ENCODE measurements around the gene ACVR1. TPM values are rescaled to one million over a fixed set of nuclear protein-coding genes. Genes with fewer than 3 reads are reported as not detected.

Gene ACVR1
- total and polyA plus RNA-seq, 9 of the 15 experiments (the other 6 are each of a cell fraction or from before 2014, with no cell fraction given) = 3.8 to 14.3 (median 6.9) TPM

DNA sequence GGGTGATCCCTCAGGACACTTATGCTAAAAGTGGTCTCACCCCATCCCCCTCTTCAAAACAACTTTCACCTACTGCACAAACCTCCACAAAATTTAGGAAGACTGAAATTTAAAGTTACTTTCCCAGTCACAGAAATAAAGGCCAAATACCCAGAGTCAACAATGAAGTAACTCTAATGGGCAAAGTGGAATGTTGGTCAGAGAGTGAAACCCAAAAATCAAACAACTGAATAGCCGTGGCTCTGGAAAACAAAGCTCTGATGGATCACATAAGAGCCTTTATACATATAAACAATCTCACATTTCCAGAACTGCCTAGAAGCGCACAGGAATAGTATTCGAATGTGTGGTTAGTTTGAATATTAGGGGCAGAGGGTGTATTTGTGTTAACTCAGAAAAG is 4.7 kb downstream of the ACVR1 start:
- Histone ChIP-seq H3K9ac (ENCODE audit: insufficient read depth in 1 of 2, low read depth in 2 of 2, low read length in 2 of 2) (no peak overlapping the region), H3K4me3 (no peak overlapping the region), H3K27ac (ENCODE audit: extremely low read depth, low read depth, low read length) (no peak overlapping the region), H3K36me3 (ENCODE audit: control insufficient read depth, insufficient read depth, low read length) (no peaks in the 10 kb centered on the region), H3K4me1 (replicated peaks in 1 of 2; ENCODE audit: control insufficient read depth in 2 of 2, insufficient read depth in 2 of 2, low read length in 2 of 2) (peaks cover 3 to 18% of the 10 kb centered on the region in 2 experiments), H4K20me1 (replicated peaks; ENCODE audit: control insufficient read depth, insufficient read depth, low read length) (0 out of 2 replicates have a peak, but pooled peaks cover 4% of the 10 kb centered on the region), H3K9me3 (replicated peaks; ENCODE audit: control insufficient read depth, insufficient read depth, low read depth, low read length) (no peaks in the 10 kb centered on the region), H3K4me2 (ENCODE audit: insufficient read depth, low read length) (no peak overlapping the region), H3K79me2 (ENCODE audit: control insufficient read depth, insufficient read depth, low read length) (peaks cover 45% of the 10 kb centered on the region), H3K9me1 (ENCODE audit: control insufficient read depth, insufficient read depth, low read length) (no peaks in the 10 kb centered on the region), H3K27me3 (ENCODE audit: control insufficient read depth in 2 of 2, insufficient read depth in 2 of 2, low read length in 2 of 2) (no peaks in the 10 kb centered on the region), H2AFZ (ENCODE audit: low read depth, low read length) (no peak overlapping the region)
- intact Hi-C loops (cut with micrococcal nuclease) (loop anchor here (10.0 kb wide), 1 partner anchor 133 kb away; no protein-coding TSS in a partner anchor), in situ Hi-C loops (cut with MboI) (no loop called here)
- BruUV-seq (replicated peaks) = no TSS peak
- TF ChIP-seq LCOR (CRISPR knock-in tag; IDR thresholded peaks at IDR 0.05) (no peak), TSC22D4 (tag; IDR thresholded peaks at IDR 0.05) (no peak), ZKSCAN3 (CRISPR knock-in tag; IDR thresholded peaks at IDR 0.05) (no peak), CBX1 (IDR thresholded peaks at IDR 0.05; ENCODE audit: low read depth) (no peak), YBX1 (IDR thresholded peaks at IDR 0.05) (no peak), ZNF12 (CRISPR knock-in tag; IDR thresholded peaks at IDR 0.05) (no peak), ESRRB (CRISPR knock-in tag; IDR thresholded peaks at IDR 0.05; ENCODE audit: borderline replicate concordance) (no peak), NR1H2 (CRISPR knock-in tag; IDR thresholded peaks at IDR 0.05) (no peak), ZEB2 (IDR thresholded peaks at IDR 0.05) (no peak), CREB1 (IDR thresholded peaks at IDR 0.05) (no peak), CREB1 (CRISPR knock-in tag; IDR thresholded peaks at IDR 0.05) (no peak)
- TF ChIP-seq, protein P1, sequence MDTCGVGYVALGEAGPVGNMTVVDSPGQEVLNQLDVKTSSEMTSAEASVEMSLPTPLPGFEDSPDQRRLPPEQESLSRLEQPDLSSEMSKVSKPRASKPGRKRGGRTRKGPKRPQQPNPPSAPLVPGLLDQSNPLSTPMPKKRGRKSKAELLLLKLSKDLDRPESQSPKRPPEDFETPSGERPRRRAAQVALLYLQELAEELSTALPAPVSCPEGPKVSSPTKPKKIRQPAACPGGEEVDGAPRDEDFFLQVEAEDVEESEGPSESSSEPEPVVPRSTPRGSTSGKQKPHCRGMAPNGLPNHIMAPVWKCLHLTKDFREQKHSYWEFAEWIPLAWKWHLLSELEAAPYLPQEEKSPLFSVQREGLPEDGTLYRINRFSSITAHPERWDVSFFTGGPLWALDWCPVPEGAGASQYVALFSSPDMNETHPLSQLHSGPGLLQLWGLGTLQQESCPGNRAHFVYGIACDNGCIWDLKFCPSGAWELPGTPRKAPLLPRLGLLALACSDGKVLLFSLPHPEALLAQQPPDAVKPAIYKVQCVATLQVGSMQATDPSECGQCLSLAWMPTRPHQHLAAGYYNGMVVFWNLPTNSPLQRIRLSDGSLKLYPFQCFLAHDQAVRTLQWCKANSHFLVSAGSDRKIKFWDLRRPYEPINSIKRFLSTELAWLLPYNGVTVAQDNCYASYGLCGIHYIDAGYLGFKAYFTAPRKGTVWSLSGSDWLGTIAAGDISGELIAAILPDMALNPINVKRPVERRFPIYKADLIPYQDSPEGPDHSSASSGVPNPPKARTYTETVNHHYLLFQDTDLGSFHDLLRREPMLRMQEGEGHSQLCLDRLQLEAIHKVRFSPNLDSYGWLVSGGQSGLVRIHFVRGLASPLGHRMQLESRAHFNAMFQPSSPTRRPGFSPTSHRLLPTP (IDR thresholded peaks at IDR 0.05; ENCODE audit: borderline replicate concordance, extremely low read depth, insufficient read length) = no peak
- ATAC-seq (no peak), FAIRE-seq (no peak), DNase-seq (ENCODE audit: extremely low read depth in 1 of 4, low spot score in 3 of 4) (no peak)
- CTCF ChIA-PET (ENCODE audit: low intra/inter-chr PET ratio) = no interaction called here
- POLR2A ChIA-PET = interaction anchor here (1.0 to 1.2 kb wide), 2 partner anchors 11 to 18 kb away, joined by 4 to 7 read pairs; no protein-coding TSS in a partner anchor
- 76% methylated on average over 3 of the region's 3 CpGs for WGBS (ENCODE audit: insufficient coverage, low coverage, missing lambda C conversion rate)

Data from K562 (cell line).